ENCODE measurements around the gene CD200. TPM values are rescaled to one million over a fixed set of nuclear protein-coding genes. Genes with fewer than 3 reads are reported as not detected.

Gene CD200
- total and polyA plus RNA-seq, 10 of the 15 experiments (the other 5 are each of a cell fraction or from before 2014, with no cell fraction given): 21.2 to 84.3 (median 33.2) TPM

DNA sequence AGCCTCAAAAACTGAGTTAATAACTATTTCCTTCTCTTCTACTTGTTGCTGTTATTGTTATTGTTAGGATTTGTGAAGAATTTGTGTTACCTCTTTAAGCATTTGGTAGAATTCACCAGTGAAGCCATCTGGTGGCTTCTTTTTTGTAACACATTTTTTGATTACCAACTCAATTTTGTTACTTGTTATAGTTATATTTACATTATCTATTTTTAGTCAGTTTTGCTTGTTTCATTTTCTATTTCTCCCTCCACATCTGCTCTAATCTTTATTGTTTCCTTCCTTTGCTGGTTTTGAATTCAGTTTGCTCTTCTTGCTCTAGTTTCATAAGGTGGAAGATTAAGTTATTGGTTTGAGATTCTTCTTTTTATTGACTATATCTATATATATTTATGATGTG, 35.2 kb upstream of the CD200 start (continued):
- TF ChIP-seq CEBPB (IDR thresholded peaks at IDR 0.05; ENCODE audit: borderline replicate concordance in 1 of 2, low read depth in 2 of 2, low read length in 2 of 2) (0 out of 4 replicates have a peak, but pooled peaks of 1 of the 2 experiments have one; percentile 30), MXI1 (IDR thresholded peaks at IDR 0.05; ENCODE audit: low read depth, low read length) (no peak), MTA2 (IDR thresholded peaks at IDR 0.05; ENCODE audit: low read depth) (peak; percentile 26; the same call in 1 of the 2 replicates), FOXM1 (IDR thresholded peaks at IDR 0.05; ENCODE audit: low read depth, low read length) (0 out of 2 replicates have a peak, but pooled peaks have one; percentile 44), HDAC6 (IDR thresholded peaks at IDR 0.05; ENCODE audit: unreplicated experiment) (no peak), CBFB (IDR thresholded peaks at IDR 0.05; ENCODE audit: low read depth) (no peak), ETV6 (conservative IDR thresholded peaks at IDR 0.05 in 1 of 2, IDR thresholded peaks at IDR 0.05 in 1 of 2; ENCODE audit: borderline replicate concordance in 1 of 2, low read depth in 1 of 2) (peak in 1 of 2 experiments; percentile 64; a peak in 2 of 4 replicates)
- TF ChIP-seq, protein P1, sequence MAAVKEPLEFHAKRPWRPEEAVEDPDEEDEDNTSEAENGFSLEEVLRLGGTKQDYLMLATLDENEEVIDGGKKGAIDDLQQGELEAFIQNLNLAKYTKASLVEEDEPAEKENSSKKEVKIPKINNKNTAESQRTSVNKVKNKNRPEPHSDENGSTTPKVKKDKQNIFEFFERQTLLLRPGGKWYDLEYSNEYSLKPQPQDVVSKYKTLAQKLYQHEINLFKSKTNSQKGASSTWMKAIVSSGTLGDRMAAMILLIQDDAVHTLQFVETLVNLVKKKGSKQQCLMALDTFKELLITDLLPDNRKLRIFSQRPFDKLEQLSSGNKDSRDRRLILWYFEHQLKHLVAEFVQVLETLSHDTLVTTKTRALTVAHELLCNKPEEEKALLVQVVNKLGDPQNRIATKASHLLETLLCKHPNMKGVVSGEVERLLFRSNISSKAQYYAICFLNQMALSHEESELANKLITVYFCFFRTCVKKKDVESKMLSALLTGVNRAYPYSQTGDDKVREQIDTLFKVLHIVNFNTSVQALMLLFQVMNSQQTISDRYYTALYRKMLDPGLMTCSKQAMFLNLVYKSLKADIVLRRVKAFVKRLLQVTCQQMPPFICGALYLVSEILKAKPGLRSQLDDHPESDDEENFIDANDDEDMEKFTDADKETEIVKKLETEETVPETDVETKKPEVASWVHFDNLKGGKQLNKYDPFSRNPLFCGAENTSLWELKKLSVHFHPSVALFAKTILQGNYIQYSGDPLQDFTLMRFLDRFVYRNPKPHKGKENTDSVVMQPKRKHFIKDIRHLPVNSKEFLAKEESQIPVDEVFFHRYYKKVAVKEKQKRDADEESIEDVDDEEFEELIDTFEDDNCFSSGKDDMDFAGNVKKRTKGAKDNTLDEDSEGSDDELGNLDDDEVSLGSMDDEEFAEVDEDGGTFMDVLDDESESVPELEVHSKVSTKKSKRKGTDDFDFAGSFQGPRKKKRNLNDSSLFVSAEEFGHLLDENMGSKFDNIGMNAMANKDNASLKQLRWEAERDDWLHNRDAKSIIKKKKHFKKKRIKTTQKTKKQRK (IDR thresholded peaks at IDR 0.05; ENCODE audit: low read depth, low read length): no peak
- TF ChIP-seq, protein P2, sequence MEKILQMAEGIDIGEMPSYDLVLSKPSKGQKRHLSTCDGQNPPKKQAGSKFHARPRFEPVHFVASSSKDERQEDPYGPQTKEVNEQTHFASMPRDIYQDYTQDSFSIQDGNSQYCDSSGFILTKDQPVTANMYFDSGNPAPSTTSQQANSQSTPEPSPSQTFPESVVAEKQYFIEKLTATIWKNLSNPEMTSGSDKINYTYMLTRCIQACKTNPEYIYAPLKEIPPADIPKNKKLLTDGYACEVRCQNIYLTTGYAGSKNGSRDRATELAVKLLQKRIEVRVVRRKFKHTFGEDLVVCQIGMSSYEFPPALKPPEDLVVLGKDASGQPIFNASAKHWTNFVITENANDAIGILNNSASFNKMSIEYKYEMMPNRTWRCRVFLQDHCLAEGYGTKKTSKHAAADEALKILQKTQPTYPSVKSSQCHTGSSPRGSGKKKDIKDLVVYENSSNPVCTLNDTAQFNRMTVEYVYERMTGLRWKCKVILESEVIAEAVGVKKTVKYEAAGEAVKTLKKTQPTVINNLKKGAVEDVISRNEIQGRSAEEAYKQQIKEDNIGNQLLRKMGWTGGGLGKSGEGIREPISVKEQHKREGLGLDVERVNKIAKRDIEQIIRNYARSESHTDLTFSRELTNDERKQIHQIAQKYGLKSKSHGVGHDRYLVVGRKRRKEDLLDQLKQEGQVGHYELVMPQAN (conservative IDR thresholded peaks at IDR 0.05): no peak
- TF ChIP-seq, protein P3, sequence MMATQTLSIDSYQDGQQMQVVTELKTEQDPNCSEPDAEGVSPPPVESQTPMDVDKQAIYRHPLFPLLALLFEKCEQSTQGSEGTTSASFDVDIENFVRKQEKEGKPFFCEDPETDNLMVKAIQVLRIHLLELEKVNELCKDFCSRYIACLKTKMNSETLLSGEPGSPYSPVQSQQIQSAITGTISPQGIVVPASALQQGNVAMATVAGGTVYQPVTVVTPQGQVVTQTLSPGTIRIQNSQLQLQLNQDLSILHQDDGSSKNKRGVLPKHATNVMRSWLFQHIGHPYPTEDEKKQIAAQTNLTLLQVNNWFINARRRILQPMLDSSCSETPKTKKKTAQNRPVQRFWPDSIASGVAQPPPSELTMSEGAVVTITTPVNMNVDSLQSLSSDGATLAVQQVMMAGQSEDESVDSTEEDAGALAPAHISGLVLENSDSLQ (IDR thresholded peaks at IDR 0.05): no peak

Data from GM12878 (cell line).